ENCODE results near the gene LDHAL6A. TPM values are rescaled to one million over a fixed set of nuclear protein-coding genes. Genes with fewer than 3 reads are reported as not detected.
"Not testable (repeated sequence)": the region's sequence is repeated elsewhere in the genome, so short reads cannot be mapped to it uniquely, and the experiment has no call there.

Gene LDHAL6A
- not detected in 2 replicates for total RNA-seq

- no peaks in the 10 kb centered on the region for H3K9me3 Mint-ChIP-seq
- no peak for DNase-seq (ENCODE audit: low spot score)
- peaks cover 6% of the 10 kb centered on the region for H3K4me1 Mint-ChIP-seq (ENCODE audit: low read depth)
- H3K4me3 Mint-ChIP-seq = peak within 1 kb of the TSS; percentile 32
- no peaks in the 10 kb centered on the region for H3K36me3 Mint-ChIP-seq (ENCODE audit: low read depth)
- H3K27me3 Mint-ChIP-seq (ENCODE audit: insufficient read depth) = peaks cover 11% of the 10 kb centered on the region
- intact Hi-C loops (cut with micrococcal nuclease) = no loop called here
- H3K27ac Mint-ChIP-seq = no peak within 1 kb of the TSS
Observed at GRCh38 chr11:18455686-18456372, at the start of gene LDHAL6A. Gene LDHAL6A, plus strand, starts transcription at chr11:18455856. Its CDS starts 825 bp downstream, at chr11:18456681.

- H3K4me3 Mint-ChIP-seq; intact Hi-C loops (cut with micrococcal nuclease); H3K27ac Mint-ChIP-seq; H3K9me3 Mint-ChIP-seq; H3K27me3 Mint-ChIP-seq (ENCODE audit: insufficient read depth); DNase-seq (ENCODE audit: low spot score): not testable (repeated sequence)
- H3K4me1 Mint-ChIP-seq (ENCODE audit: low read depth) = peaks cover 31% of the 10 kb centered on the region
- H3K36me3 Mint-ChIP-seq (ENCODE audit: low read depth) = peaks cover 42% of the 10 kb centered on the region
Observed at GRCh38 chr11:18407400-18407799, 48.3 kb upstream of the LDHAL6A start.

GRCh38 chr11:18408558-18409291, 46.9 kb upstream of the LDHAL6A start:
- H3K27me3 Mint-ChIP-seq (ENCODE audit: insufficient read depth) = no peaks in the 10 kb centered on the region
- peak overlapping the region; percentile 44 for H3K27ac Mint-ChIP-seq
- H3K36me3 Mint-ChIP-seq (ENCODE audit: low read depth) = peaks cover 30% of the 10 kb centered on the region
- peaks cover 3% of the 10 kb centered on the region for H3K9me3 Mint-ChIP-seq
- H3K4me3 Mint-ChIP-seq = no peak overlapping the region
- H3K4me1 Mint-ChIP-seq (ENCODE audit: low read depth) = peaks cover 19% of the 10 kb centered on the region
- DNase-seq (ENCODE audit: low spot score) = no peak
- intact Hi-C loops (cut with micrococcal nuclease) = no loop called here

DNA sequence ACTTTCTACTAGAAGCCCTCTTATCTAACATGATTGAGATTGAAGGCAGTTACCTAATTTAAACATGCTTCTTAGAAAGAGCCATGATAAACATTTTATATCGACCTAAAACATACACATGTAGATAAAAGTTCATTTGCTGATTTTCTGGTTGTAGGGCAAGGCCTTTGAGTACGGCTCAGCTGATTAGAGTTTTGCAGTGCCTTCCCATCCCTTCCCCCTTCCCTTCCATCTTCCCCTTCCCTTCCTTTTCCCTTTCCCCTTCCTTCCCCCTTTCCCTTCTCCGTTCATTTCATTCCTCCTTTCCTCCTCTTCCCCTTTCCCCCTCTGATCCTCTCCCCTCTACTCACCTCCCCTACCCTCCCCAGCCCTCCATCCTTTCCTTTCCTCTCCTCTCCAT, 39.2 kb upstream of the LDHAL6A start:
- H3K36me3 Mint-ChIP-seq (ENCODE audit: low read depth) = no peaks in the 10 kb centered on the region
- peaks cover 5% of the 10 kb centered on the region for H3K4me1 Mint-ChIP-seq (ENCODE audit: low read depth)
- no peaks in the 10 kb centered on the region for H3K27me3 Mint-ChIP-seq (ENCODE audit: insufficient read depth)

GRCh38 chr11:18419040-18419439, 36.6 kb upstream of the LDHAL6A start:
- H3K27me3 Mint-ChIP-seq (ENCODE audit: insufficient read depth) = peaks cover 4% of the 10 kb centered on the region
- DNase-seq (ENCODE audit: low spot score) = no peak
- intact Hi-C loops (cut with micrococcal nuclease) = no loop called here

More for the DNA sequence above, 39.2 kb upstream of the LDHAL6A start:
- Mint-ChIP-seq H3K4me3 (no peak overlapping the region), H3K9me3 (no peaks in the 10 kb centered on the region), H3K27ac (no peak overlapping the region)
- DNase-seq (ENCODE audit: low spot score) = no peak
- intact Hi-C loops (cut with micrococcal nuclease) = no loop called here

GRCh38 chr11:18420067-18420466, 35.6 kb upstream of the LDHAL6A start:
- no peaks in the 10 kb centered on the region for H3K4me1 Mint-ChIP-seq (ENCODE audit: low read depth)
- no peaks in the 10 kb centered on the region for H3K36me3 Mint-ChIP-seq (ENCODE audit: low read depth)
- H3K4me3 Mint-ChIP-seq = no peak overlapping the region
- no peak for DNase-seq (ENCODE audit: low spot score)
- H3K9me3 Mint-ChIP-seq = no peaks in the 10 kb centered on the region
- H3K27me3 Mint-ChIP-seq (ENCODE audit: insufficient read depth) = peaks cover 4% of the 10 kb centered on the region
- intact Hi-C loops (cut with micrococcal nuclease) = no loop called here
- no peak overlapping the region for H3K27ac Mint-ChIP-seq

More at GRCh38 chr11:18419040-18419439, 36.6 kb upstream of the LDHAL6A start:
- Mint-ChIP-seq H3K27ac (no peak overlapping the region), H3K36me3 (ENCODE audit: low read depth) (no peaks in the 10 kb centered on the region), H3K4me3 (no peak overlapping the region), H3K4me1 (ENCODE audit: low read depth) (no peaks in the 10 kb centered on the region), H3K9me3 (no peaks in the 10 kb centered on the region)

DNA sequence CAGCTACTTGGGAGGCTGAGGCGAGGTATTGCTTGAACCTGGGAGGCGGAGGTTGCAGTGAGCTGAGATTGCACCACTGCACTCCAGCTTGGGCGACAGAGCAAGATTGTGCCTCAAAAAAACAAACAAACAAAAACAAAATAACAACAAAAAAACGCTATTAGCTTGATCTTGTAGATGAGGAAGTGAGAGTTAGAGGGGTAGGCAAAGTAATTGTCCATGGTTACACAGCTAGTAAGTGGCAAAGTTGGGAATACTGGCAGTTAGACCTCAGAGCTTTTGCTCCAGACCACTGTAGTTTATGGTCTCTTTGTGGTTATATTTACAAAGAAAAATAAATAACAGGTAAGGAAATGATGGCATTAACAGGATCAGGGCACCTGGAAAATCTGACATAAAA, 28.4 kb upstream of the LDHAL6A start:
- H3K4me3 Mint-ChIP-seq = no peak overlapping the region
- intact Hi-C loops (cut with micrococcal nuclease) = no loop called here
- peaks cover 3% of the 10 kb centered on the region for H3K36me3 Mint-ChIP-seq (ENCODE audit: low read depth)
- no peak for DNase-seq (ENCODE audit: low spot score)
- H3K4me1 Mint-ChIP-seq (ENCODE audit: low read depth) = no peaks in the 10 kb centered on the region
- H3K27me3 Mint-ChIP-seq (ENCODE audit: insufficient read depth) = peaks cover 7% of the 10 kb centered on the region
- H3K27ac Mint-ChIP-seq = no peak overlapping the region
- peaks cover 6% of the 10 kb centered on the region for H3K9me3 Mint-ChIP-seq

GRCh38 chr11:18429332-18429731, 26.3 kb upstream of the LDHAL6A start:
- Mint-ChIP-seq H3K27ac (no peak overlapping the region), H3K4me1 (ENCODE audit: low read depth) (no peaks in the 10 kb centered on the region), H3K9me3 (peaks cover 19% of the 10 kb centered on the region), H3K27me3 (ENCODE audit: insufficient read depth) (peaks cover 3% of the 10 kb centered on the region), H3K36me3 (ENCODE audit: low read depth) (peaks cover 3% of the 10 kb centered on the region), H3K4me3 (no peak overlapping the region)
- no peak for DNase-seq (ENCODE audit: low spot score)
- intact Hi-C loops (cut with micrococcal nuclease) = no loop called here

DNA sequence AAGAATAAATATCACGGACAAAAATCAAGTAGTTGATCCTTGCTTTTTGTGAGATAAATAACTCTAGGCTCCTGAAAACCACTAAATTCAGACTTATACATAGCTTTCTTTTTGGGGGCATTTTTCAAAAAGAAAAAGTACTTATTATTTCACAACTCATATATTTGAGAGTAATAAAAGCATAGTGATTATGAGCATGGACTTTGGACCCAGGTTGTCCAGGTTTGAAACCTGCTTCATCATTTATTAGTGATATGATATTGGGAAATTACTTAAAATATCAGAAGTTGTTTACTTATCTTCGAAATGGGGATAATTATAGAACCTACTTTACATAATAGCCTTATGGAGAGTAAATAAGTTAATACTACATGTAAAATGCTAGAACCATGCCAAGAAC, 17.0 kb upstream of the LDHAL6A start:
- DNase-seq (ENCODE audit: low spot score) = no peak
- Mint-ChIP-seq H3K27me3 (ENCODE audit: insufficient read depth) (peaks cover 3% of the 10 kb centered on the region), H3K9me3 (peaks cover 22% of the 10 kb centered on the region), H3K27ac (no peak overlapping the region), H3K4me3 (no peak overlapping the region), H3K4me1 (ENCODE audit: low read depth) (no peaks in the 10 kb centered on the region), H3K36me3 (ENCODE audit: low read depth) (peaks cover 5% of the 10 kb centered on the region)
- intact Hi-C loops (cut with micrococcal nuclease) = no loop called here

DNA sequence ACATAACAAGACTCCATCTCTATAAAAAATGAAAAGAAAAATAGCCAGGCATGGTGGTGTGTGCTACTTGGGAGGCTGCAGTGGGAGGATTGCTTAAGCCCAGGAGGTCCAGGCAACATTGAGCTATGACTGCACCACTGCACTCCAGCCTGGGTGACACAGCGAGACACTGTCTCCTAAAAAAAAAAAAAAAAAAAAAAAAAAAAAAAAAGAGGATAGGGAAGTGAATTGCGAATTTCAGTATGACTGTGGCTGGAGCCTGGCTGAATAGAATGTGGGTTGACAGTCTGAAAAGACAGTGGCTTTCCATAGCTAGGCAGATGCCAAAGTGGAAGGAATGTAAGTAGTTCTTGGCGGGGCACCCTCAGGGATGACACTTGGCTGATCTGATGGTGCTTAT, 6.4 kb upstream of the LDHAL6A start:
- Mint-ChIP-seq H3K27me3 (ENCODE audit: insufficient read depth) (peaks cover 12% of the 10 kb centered on the region), H3K27ac (no peak overlapping the region), H3K4me1 (ENCODE audit: low read depth) (no peaks in the 10 kb centered on the region)

DNA sequence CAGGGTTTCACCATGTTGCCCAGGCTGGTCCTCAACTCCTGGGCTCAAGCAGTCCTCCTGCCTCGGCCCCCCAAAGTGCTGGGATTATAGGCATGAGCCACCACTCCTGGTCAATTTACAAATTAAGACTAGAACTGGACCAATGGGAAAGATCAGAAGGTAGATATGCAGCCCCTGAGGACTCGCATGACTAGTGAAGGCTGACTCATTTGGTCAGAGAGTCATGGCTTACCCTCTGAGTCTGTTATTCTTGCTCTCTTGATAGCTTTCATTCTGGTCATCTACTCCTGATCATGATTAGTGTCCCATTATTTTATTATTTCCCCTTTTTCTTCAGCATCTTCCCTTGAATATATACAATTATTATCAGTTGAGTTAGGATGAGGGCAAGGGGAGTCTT, 2.7 kb upstream of the LDHAL6A start:
- peaks cover 6% of the 10 kb centered on the region for H3K4me1 Mint-ChIP-seq (ENCODE audit: low read depth)
- intact Hi-C loops (cut with micrococcal nuclease) = no loop called here
- H3K27ac Mint-ChIP-seq = no peak overlapping the region
- H3K4me3 Mint-ChIP-seq = no peak overlapping the region
- H3K9me3 Mint-ChIP-seq = no peaks in the 10 kb centered on the region
- H3K36me3 Mint-ChIP-seq (ENCODE audit: low read depth) = no peaks in the 10 kb centered on the region
- no peak for DNase-seq (ENCODE audit: low spot score)
- peaks cover 13% of the 10 kb centered on the region for H3K27me3 Mint-ChIP-seq (ENCODE audit: insufficient read depth)

More for the DNA sequence above, 6.4 kb upstream of the LDHAL6A start:
- DNase-seq (ENCODE audit: low spot score) = no peak
- intact Hi-C loops (cut with micrococcal nuclease) = no loop called here
- no peak overlapping the region for H3K4me3 Mint-ChIP-seq
- no peaks in the 10 kb centered on the region for H3K36me3 Mint-ChIP-seq (ENCODE audit: low read depth)
- H3K9me3 Mint-ChIP-seq = no peaks in the 10 kb centered on the region

DNA sequence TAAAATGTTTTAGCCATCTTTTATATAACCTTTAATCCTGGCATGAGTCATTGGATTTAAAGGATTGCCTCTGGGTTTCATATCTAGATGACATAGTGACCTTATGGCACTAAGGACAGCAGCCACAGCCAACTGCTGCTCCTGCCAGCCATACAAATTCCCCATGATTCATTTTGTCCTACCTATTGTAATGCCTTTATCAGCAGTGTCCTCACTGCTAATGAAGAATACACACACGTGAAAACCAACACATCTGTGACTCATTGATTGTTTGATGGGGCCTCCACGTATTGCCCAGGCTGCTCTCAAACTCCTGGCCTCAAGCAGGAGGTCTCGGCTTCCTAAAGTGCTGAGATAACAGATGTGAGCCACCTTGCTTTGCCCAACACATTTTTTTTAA, 1.8 kb downstream of the LDHAL6A start:
- Mint-ChIP-seq H3K9me3 (no peaks in the 10 kb centered on the region), H3K4me1 (ENCODE audit: low read depth) (peaks cover 6% of the 10 kb centered on the region), H3K27me3 (ENCODE audit: insufficient read depth) (peaks cover 9% of the 10 kb centered on the region), H3K27ac (no peak overlapping the region), H3K36me3 (ENCODE audit: low read depth) (no peaks in the 10 kb centered on the region), H3K4me3 (no peak overlapping the region)
- DNase-seq (ENCODE audit: low spot score) = no peak
- intact Hi-C loops (cut with micrococcal nuclease) = no loop called here

DNA sequence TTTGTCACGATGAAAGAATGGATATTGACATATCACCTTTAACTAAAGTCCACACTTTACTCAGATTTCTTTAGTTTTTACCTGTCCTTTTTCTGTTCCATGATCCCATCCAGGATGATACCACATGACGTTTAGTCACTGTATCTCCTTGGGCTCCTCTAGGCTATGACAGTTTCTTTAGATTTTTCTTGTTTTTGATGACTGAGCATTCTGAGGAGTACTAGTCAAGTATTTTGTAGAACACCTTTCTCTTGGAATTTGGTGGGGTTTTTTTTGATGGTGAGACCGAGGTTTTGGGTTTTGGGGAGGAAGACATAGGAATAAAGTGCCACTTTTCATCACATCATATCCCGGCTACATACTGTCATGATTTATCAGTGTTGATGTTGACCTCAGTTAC, 4.0 kb downstream of the LDHAL6A start:
- H3K27ac Mint-ChIP-seq = no peak overlapping the region
- H3K4me3 Mint-ChIP-seq = no peak overlapping the region
- no peaks in the 10 kb centered on the region for H3K36me3 Mint-ChIP-seq (ENCODE audit: low read depth)
- H3K9me3 Mint-ChIP-seq = no peaks in the 10 kb centered on the region
- peaks cover 11% of the 10 kb centered on the region for H3K4me1 Mint-ChIP-seq (ENCODE audit: low read depth)
- no peak for DNase-seq (ENCODE audit: low spot score)
- intact Hi-C loops (cut with micrococcal nuclease) = no loop called here
- H3K27me3 Mint-ChIP-seq (ENCODE audit: insufficient read depth) = peaks cover 3% of the 10 kb centered on the region
